ENCODE results near the gene GATAD2B. TPM values are rescaled to one million over a fixed set of nuclear protein-coding genes. Genes with fewer than 3 reads are reported as not detected.
"Not testable (repeated sequence)": the region's sequence is repeated elsewhere in the genome, so short reads cannot be mapped to it uniquely, and the experiment has no call there.

GATAD2B gene
- polyA plus RNA-seq, 2 of the 4 experiments (the other 2 are of a cell fraction), result 4.9 to 8.2 TPM

DNA sequence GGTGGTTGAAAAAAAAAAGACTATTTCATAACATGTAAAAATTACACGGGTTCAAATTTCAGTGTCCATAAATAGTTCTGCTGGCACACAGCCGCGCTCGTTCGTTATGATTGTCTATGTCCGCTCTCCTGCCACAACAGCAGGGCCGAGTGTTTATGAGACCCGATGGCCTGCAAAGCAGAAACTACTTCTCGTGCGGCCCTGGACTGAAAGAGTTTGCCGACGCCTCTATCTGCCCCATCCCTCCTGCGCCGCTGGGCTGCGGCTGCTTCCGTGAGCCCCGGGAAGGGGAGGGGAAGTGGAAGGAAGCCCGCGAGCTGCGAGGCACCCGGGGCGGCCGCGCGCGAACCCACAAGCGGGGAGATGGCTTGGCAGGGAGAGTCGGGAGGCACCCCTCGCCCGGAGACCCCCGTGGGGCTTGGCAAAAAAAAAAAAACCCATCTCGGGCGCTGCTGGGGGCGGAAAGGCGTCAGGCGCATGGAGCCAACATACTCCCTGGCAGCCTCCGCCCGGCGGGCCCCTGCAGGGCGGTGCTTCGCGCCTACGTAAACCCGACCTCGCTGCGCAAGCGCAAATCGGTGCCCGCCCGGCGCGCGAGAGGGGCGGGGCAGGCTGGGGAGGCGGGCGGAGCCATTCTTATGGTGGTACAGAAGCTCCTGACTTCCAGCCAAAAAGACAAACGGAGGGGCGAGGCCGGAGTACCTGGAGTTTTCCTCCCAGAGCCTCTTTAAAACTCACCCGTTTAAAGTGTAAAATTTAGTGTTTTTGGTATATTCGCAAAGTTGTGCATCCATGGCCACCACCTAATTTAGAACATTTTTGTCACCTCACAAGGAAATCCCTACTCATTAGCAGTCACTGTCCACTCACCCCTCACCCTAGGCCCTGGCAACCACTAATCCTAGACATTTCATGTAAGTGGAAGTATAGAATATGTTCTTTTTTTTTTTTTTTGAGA, 139.3 kb downstream of the GATAD2B start (continued):
- TF ChIP-seq, protein P1, sequence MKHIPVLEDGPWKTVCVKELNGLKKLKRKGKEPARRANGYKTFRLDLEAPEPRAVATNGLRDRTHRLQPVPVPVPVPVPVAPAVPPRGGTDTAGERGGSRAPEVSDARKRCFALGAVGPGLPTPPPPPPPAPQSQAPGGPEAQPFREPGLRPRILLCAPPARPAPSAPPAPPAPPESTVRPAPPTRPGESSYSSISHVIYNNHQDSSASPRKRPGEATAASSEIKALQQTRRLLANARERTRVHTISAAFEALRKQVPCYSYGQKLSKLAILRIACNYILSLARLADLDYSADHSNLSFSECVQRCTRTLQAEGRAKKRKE (CRISPR knock-in tag; IDR thresholded peaks at IDR 0.05; ENCODE audit: low read depth), result no peak
- TF ChIP-seq EHF (CRISPR knock-in tag; IDR thresholded peaks at IDR 0.05), result no peak
- no peak for TF ChIP-seq CHD4 (IDR thresholded peaks at IDR 0.05; ENCODE audit: borderline replicate concordance)
- TF ChIP-seq, protein P2, sequence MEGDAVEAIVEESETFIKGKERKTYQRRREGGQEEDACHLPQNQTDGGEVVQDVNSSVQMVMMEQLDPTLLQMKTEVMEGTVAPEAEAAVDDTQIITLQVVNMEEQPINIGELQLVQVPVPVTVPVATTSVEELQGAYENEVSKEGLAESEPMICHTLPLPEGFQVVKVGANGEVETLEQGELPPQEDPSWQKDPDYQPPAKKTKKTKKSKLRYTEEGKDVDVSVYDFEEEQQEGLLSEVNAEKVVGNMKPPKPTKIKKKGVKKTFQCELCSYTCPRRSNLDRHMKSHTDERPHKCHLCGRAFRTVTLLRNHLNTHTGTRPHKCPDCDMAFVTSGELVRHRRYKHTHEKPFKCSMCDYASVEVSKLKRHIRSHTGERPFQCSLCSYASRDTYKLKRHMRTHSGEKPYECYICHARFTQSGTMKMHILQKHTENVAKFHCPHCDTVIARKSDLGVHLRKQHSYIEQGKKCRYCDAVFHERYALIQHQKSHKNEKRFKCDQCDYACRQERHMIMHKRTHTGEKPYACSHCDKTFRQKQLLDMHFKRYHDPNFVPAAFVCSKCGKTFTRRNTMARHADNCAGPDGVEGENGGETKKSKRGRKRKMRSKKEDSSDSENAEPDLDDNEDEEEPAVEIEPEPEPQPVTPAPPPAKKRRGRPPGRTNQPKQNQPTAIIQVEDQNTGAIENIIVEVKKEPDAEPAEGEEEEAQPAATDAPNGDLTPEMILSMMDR (IDR thresholded peaks at IDR 0.05), result no peak
- TF ChIP-seq, protein P3, sequence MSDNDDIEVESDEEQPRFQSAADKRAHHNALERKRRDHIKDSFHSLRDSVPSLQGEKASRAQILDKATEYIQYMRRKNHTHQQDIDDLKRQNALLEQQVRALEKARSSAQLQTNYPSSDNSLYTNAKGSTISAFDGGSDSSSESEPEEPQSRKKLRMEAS (IDR thresholded peaks at IDR 0.05), result peak; percentile 86
- TF ChIP-seq ESRRA (IDR thresholded peaks at IDR 0.05; ENCODE audit: borderline replicate concordance, low read length), result no peak
- no peak for TF ChIP-seq KDM5A (IDR thresholded peaks at IDR 0.05)
- TF ChIP-seq JUN (IDR thresholded peaks at IDR 0.05), result peak; percentile 81 to 90; a peak in 4 of 5 replicates
- TF ChIP-seq HDAC2 (IDR thresholded peaks at IDR 0.05), result no peak
- TF ChIP-seq MAFK (IDR thresholded peaks at IDR 0.05; ENCODE audit: partially characterized antibody), result no peak
- no peak for TF ChIP-seq ELK1 (IDR thresholded peaks at IDR 0.05; ENCODE audit: low read depth, low read length)
- TF ChIP-seq, protein P4, sequence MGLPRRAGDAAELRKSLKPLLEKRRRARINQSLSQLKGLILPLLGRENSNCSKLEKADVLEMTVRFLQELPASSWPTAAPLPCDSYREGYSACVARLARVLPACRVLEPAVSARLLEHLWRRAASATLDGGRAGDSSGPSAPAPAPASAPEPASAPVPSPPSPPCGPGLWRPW (IDR thresholded peaks at IDR 0.05), result no peak
- no peak for TF ChIP-seq ZSCAN20 (CRISPR knock-in tag; IDR thresholded peaks at IDR 0.05)
- peak; percentile 95 for TF ChIP-seq BCL3 (IDR thresholded peaks at IDR 0.05)
- TF ChIP-seq, protein P5, sequence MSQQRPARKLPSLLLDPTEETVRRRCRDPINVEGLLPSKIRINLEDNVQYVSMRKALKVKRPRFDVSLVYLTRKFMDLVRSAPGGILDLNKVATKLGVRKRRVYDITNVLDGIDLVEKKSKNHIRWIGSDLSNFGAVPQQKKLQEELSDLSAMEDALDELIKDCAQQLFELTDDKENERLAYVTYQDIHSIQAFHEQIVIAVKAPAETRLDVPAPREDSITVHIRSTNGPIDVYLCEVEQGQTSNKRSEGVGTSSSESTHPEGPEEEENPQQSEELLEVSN (IDR thresholded peaks at IDR 0.05; ENCODE audit: borderline replicate concordance, low read depth), result peak; percentile 81
- TF ChIP-seq MYC (IDR thresholded peaks at IDR 0.05; ENCODE audit: borderline replicate concordance, low read length), result peak; percentile 70; the same call in 1 of the 2 replicates
- TF ChIP-seq CEBPB (IDR thresholded peaks at IDR 0.05), result no peak
- peak; percentile 87 for TF ChIP-seq POLR2A (IDR thresholded peaks at IDR 0.05; ENCODE audit: low read length)
- no peak for TF ChIP-seq NFE2L2 (conservative IDR thresholded peaks at IDR 0.05; ENCODE audit: low read length)
- no peak for TF ChIP-seq HOXB13 (CRISPR knock-in tag; IDR thresholded peaks at IDR 0.05; ENCODE audit: low read depth)
- TF ChIP-seq MAZ (IDR thresholded peaks at IDR 0.05; ENCODE audit: borderline replicate concordance, low read depth, low read length), result no peak
- TF ChIP-seq GATA3 (IDR thresholded peaks at IDR 0.05; ENCODE audit: borderline replicate concordance), result no peak
- TF ChIP-seq ZNF302 (CRISPR knock-in tag; IDR thresholded peaks at IDR 0.05), result no peak

GRCh38 chr1:153782648-153783047, 140.1 kb downstream of the GATAD2B start:
- Histone ChIP-seq H3K4me2 (peak overlapping the region; percentile 83), H3K27ac (peak overlapping the region; percentile 86 to 95), H3K4me3 (peak overlapping the region; percentile 53)
- DNase-seq (ENCODE audit: low read depth in 1 of 2, low spot score in 1 of 2); POLR2A ChIA-PET; H3K9me3 ChIP-seq; H3K4me1 ChIP-seq; FAIRE-seq; ATAC-seq: not testable (repeated sequence)
- 81% methylated on average over 8 of the region's 8 CpGs for WGBS (ENCODE audit: missing lambda C conversion rate)
- CTCF ChIA-PET, result interaction anchor here (1.7 to 5.7 kb wide), 3 partner anchors 11 to 15 kb away, joined by 5 to 29 read pairs (median 17); no protein-coding TSS in a partner anchor
